Measurements from ENCODE around the gene CLK1. TPM values are rescaled to one million over a fixed set of nuclear protein-coding genes. Genes with fewer than 3 reads are reported as not detected.

Gene CLK1
- total RNA-seq, 1 donor: 635 TPM

Other genes with a start within 250 kb of the CLK1 start
- 559 TPM for gene BZW1, start 52.7 kb downstream of the CLK1 start, total RNA-seq
- 25.9 TPM for gene PPIL3, start 24.4 kb upstream of the CLK1 start, total RNA-seq
- gene NIF3L1, start 24.7 kb upstream of the CLK1 start, total RNA-seq: 8.5 TPM
- 12.1 TPM for gene ORC2, start 99.0 kb upstream of the CLK1 start, total RNA-seq
- gene HYCC2, start 207.0 kb upstream of the CLK1 start, total RNA-seq: 39.3 TPM
- 13.9 TPM for gene NDUFB3, start 207.3 kb upstream of the CLK1 start, total RNA-seq

Data from mononuclear cell (primary cell).